ENCODE results near the gene PRKD1. TPM values are rescaled to one million over a fixed set of nuclear protein-coding genes. Genes with fewer than 3 reads are reported as not detected.
"Not testable (repeated sequence)": the region's sequence is repeated elsewhere in the genome, so short reads cannot be mapped to it uniquely, and the experiment has no call there.

The PRKD1 gene
- total and polyA plus RNA-seq, 3 donors from 2014 or later = 29.9 to 82.9 (median 67.2) TPM

DNA sequence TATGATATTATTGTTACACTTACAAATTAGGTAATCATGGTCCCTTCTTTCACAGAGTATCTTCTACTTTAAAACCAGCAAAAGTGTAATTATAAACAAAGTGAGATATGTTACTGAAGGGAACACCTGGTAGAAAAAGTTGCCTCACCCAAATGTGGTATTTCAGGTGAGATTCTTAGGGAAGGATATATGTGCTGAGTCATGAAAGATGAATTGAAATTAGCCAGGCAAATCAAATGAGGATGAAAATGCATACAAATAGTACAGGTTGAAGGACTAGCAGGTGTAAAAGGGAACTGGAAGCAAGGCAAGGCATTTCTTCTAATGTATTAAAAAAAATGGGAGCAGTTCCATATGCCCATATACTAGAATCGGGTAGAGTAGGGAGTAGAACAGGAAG lies 220.9 kb downstream of the PRKD1 start:
- no peaks in the 10 kb centered on the region for H3K9me3 ChIP-seq
- TF ChIP-seq POLR2A (IDR thresholded peaks at IDR 0.05) = no peak
- TF ChIP-seq, protein P1, sequence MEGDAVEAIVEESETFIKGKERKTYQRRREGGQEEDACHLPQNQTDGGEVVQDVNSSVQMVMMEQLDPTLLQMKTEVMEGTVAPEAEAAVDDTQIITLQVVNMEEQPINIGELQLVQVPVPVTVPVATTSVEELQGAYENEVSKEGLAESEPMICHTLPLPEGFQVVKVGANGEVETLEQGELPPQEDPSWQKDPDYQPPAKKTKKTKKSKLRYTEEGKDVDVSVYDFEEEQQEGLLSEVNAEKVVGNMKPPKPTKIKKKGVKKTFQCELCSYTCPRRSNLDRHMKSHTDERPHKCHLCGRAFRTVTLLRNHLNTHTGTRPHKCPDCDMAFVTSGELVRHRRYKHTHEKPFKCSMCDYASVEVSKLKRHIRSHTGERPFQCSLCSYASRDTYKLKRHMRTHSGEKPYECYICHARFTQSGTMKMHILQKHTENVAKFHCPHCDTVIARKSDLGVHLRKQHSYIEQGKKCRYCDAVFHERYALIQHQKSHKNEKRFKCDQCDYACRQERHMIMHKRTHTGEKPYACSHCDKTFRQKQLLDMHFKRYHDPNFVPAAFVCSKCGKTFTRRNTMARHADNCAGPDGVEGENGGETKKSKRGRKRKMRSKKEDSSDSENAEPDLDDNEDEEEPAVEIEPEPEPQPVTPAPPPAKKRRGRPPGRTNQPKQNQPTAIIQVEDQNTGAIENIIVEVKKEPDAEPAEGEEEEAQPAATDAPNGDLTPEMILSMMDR (IDR thresholded peaks at IDR 0.05) = no peak
- 96 to 100% methylated on average over 1 of the region's 1 CpG for WGBS, 2 donors
- no peaks in the 10 kb centered on the region for H3K4me1 ChIP-seq
- no peak for DNase-seq
- no peak overlapping the region for H3K27ac ChIP-seq
- H3K27me3 ChIP-seq = no peaks in the 10 kb centered on the region
- H3K36me3 ChIP-seq (ENCODE audit: low read depth, missing control alignments) = no peaks in the 10 kb centered on the region
- no peak overlapping the region for H3K4me3 ChIP-seq
- intact Hi-C loops (cut with DNase I; ENCODE audit: low total_unique reads) = no loop called here

DNA sequence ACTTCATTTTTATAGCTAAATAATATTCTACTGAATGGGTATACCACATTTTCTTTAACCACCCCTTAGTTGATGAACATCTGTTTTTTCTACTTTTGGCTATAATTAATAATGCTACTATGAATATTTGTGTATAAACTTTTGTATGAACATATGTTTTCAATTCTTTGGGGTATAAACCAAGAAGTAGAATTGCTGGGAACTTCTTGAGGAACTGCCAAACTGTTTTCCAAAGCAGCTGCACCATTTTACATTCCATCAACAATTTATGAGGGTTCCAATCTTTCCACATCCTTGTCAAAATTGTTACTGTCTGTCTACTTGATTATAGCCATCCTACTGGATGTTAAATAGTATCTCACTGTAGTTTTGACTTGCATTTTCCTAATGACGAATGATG lies 221.8 kb downstream of the PRKD1 start:
- Histone ChIP-seq H3K4me3 (no peak overlapping the region), H3K27ac (no peak overlapping the region), H3K36me3 (ENCODE audit: low read depth, missing control alignments) (no peaks in the 10 kb centered on the region), H3K27me3 (no peaks in the 10 kb centered on the region), H3K9me3 (no peaks in the 10 kb centered on the region), H3K4me1 (no peaks in the 10 kb centered on the region)
- no peak for DNase-seq
- WGBS, 2 donors = 92 to 96% methylated on average over 1 of the region's 1 CpG
- intact Hi-C loops (cut with DNase I; ENCODE audit: low total_unique reads) = no loop called here
- TF ChIP-seq POLR2A (IDR thresholded peaks at IDR 0.05) = no peak
- TF ChIP-seq, protein P1 (IDR thresholded peaks at IDR 0.05) = no peak

DNA sequence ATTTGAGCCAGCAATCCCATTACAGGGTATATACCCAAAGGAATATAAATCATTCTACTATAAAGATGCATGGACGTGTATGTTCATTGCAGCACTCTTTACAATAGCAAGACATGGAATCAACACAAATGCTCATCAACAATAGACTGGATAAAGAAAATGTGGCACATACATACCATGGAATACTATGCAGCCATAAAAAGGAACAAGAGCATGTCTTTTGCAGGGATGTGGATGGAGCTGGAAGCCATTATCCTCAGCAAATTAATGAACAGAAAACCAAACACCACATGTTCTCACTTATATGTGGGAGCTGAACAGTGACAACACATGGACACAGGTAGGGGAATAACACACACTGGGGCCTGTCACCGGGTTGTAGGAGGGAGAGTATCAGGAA lies 238.1 kb downstream of the PRKD1 start:
- WGBS, 2 donors = 92 to 95% methylated on average over 2 of the region's 2 CpGs
- intact Hi-C loops (cut with DNase I; ENCODE audit: low total_unique reads); H3K9me3 ChIP-seq; H3K27ac ChIP-seq; H3K27me3 ChIP-seq; DNase-seq; H3K36me3 ChIP-seq (ENCODE audit: low read depth, missing control alignments); H3K4me3 ChIP-seq; H3K4me1 ChIP-seq: not testable (repeated sequence)

DNA sequence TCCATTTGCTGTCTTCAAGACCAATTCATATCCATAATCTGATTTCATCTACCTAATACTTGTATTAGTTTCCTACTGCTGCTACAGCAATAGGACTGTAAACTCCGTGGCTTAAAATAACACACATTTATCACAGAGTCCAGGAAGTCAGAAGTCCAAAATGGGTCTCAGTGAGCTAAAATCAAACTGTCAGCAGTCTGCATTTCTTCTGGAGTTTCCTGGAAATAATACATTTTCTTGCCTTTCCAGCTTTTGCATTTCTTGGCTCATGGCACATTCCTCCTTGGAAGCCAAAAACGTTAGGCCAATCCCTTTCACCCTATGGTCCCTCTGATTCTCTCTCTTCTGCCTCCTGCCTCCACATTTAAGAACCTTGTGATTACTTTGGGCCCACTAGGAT lies 239.8 kb downstream of the PRKD1 start:
- no peaks in the 10 kb centered on the region for H3K9me3 ChIP-seq
- H3K4me3 ChIP-seq = no peak overlapping the region
- no peaks in the 10 kb centered on the region for H3K27me3 ChIP-seq
- no peak for TF ChIP-seq POLR2A (IDR thresholded peaks at IDR 0.05)
- TF ChIP-seq, protein P1 (IDR thresholded peaks at IDR 0.05) = no peak
- H3K4me1 ChIP-seq = peaks cover 10% of the 10 kb centered on the region
- WGBS, 2 donors = 53 to 55% methylated on average over 2 of the region's 2 CpGs
- H3K27ac ChIP-seq = no peak overlapping the region
- no peak for DNase-seq
- intact Hi-C loops (cut with DNase I; ENCODE audit: low total_unique reads) = no loop called here
- no peaks in the 10 kb centered on the region for H3K36me3 ChIP-seq (ENCODE audit: low read depth, missing control alignments)

DNA sequence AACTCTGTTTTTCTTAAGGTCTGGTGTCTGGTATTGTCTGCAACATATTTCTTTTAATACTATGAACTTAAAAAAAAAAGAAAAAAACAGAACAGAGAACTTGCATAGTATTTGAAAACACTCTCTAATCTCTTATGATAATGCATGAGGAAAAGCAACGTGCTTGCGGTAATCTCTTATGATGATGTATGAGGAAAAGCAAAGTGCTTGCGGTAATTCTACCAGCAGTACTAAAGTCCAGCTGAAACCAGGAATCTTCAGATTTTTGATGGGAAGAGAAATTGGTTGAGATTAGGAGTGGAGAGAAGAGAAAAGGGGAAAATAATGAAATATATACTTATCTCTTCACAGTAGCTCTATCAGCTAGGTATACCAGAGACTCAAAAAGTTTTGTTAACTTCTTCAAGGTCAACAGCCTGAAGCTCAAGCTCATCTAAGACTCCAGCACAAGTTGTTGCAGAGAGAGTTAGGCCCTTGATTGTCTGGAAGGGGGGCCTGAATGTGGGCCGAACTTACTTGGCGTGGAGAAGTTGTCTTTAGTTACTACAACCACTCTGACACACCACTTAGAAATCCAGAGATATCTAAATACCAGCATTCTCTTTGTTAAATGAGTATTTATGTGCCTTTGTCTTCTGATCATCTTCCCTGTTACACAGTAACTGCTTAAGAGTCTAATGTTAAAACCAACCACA lies 240.4 kb downstream of the PRKD1 start:
- intact Hi-C loops (cut with DNase I; ENCODE audit: low total_unique reads) = no loop called here
- H3K4me1 ChIP-seq = peaks cover 10% of the 10 kb centered on the region
- 71 to 78% methylated on average over 5 of the region's 5 CpGs for WGBS, 2 donors
- H3K27me3 ChIP-seq = no peaks in the 10 kb centered on the region
- no peak for DNase-seq
- no peaks in the 10 kb centered on the region for H3K9me3 ChIP-seq
- no peak overlapping the region for H3K4me3 ChIP-seq
- TF ChIP-seq, protein P1 (IDR thresholded peaks at IDR 0.05) = no peak
- no peak for TF ChIP-seq POLR2A (IDR thresholded peaks at IDR 0.05)
- no peak overlapping the region for H3K27ac ChIP-seq
- no peaks in the 10 kb centered on the region for H3K36me3 ChIP-seq (ENCODE audit: low read depth, missing control alignments)
